ENCODE measurements around the gene PIP5K1B.

Gene PIP5K1B

DNA sequence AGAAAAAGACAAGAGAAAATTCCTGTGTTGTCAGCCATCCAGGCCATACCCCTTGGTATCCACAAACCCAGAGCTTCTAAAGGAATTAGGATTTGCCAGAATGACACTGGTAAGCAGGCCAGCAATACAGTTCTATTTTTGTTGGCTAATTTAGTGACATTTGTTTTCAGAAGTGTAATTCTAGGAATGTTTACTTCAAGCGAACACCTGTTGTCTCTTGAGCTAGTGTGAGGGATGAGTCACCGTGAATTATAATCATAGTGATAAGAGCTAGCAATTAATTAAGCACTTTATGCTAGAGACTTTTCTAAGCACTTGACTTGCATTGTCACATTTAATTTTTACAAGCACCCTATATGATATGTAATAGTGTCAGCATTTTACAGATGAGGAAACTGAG, 209.7 kb downstream of the PIP5K1B start:
- no peak for DNase-seq (ENCODE audit: low read depth)

DNA sequence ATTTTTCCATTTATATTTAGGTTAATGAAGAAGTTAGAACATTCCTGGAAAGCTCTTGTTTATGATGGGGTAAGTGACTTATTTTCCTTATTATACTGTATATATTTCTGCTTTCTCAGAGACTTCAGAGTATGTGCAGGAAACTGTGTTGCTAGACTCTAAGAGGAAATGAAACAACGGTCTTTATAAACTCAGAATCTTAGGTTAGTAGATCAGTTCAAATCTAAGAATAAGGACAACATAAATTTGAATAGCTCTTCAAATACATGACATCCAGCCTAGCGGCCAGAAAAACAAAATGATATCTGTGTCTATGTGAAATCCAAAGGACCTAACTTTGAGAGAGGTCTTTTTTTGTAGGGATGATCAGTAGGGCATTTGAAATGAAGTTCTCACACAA, 214.6 kb downstream of the PIP5K1B start:
- no peak for DNase-seq (ENCODE audit: low read depth)

DNA sequence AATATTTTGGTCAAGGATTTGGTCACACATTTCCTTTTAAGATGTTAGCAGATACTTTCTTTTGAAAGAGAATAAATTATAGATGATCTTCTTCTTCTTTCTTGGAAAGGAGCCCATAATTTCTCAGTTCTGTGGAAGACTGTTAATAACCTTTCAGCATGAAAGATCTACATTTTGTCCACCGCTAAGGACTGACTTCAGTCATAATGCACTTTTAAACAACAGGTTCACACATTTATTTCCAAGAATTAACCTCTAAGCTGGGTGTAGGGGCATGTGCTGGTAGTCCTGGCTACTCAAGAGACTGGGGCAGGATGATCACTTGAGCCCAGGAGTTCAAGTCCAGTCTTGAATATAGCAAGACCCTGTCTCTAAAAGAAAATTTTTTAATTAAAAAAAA, 215.9 kb downstream of the PIP5K1B start:
- DNase-seq (ENCODE audit: low read depth), result no peak

DNA sequence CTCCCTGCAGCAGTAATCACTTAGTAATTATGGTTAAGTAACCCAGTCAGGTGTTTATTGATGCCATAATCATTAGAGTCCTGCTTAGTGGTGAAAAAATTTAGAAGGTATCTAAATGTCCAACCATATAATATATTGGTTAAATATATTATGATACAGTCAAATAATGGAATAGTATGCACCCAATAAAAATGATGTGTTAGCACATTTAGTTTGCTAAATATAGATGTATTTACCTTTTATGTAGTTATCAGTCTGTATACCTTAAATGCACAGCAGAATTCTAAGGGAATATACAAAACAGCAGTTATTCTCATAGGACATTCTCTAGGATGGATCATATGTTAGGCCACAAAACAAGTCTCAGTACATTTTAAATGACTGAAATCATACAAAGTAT, 218.4 kb downstream of the PIP5K1B start:
- no peak for DNase-seq (ENCODE audit: low read depth)

DNA sequence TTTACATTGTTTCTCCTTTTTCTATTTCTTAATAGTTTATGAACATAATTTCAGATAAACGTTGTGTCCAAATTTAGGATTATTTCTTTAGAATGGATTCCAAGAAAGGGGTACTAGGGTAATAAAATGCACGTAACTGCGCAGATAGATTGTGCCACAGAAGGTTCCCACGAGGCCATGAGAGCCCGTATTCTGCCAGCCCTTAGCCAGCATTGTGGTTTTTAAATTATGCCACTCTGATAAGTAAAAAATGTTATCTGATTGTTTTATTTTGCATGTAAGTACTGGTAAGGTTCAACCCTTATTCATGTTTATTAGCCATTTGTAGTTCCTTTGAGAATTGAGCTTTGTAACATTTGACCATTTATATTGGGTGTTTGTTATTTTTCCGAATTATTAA, 220.1 kb downstream of the PIP5K1B start:
- no peak for DNase-seq (ENCODE audit: low read depth)

DNA sequence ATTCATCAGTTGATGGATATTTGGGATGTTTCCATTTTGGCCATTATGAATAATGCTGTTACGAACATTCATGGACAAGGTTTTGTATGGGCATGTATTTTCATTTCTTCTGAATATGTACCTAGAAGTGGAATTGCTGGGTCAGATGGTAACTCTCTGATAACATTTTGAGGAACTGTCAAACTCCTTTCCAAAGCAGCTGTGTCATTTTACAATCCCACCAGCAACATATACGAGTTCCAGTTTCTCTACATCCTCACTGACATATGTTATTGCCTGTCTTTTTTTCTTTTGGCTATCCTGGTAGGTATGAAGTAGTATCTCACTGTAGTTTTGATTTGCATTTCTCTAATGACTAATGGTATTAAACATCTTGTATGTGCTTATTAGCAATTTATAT, 222.1 kb downstream of the PIP5K1B start:
- DNase-seq (ENCODE audit: low read depth), result no peak

DNA sequence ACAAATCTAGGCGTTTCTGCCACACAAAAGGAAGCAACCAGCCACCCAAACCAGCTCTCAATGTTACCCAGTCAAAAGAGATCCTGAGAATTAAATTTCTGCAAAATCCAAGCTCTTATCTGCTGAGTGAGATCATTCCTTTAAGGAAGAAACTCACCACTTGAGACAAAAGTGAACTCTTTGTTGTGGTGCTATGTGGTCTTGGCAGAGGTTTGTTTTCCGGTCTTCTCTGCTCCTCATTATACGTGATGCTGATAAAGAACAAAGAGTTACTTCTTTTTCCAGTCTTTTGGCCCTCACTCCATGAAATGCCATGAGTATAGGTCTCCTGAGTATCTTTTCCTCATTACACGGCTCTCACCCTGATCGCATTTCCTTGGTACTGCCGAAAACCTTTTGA, 226.8 kb downstream of the PIP5K1B start:
- DNase-seq (ENCODE audit: low read depth), result no peak

DNA sequence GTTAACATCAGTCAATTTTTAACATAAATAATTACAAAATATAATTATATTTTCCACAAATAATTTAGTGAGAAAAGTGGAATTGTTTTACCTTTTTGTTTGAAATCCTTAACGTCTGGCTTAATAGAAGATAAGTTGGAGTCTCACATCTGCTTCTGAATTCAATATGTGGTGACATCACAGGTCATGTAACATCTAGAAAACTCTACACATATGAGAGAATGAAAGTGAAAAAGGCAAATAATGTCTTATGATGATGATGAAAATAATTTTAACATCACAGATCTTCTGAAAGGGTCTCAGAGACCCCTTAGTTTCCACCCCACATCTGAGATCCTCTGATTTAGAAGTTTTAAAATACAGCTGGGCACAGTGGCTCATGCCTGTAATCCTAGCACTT, 227.4 kb downstream of the PIP5K1B start:
- DNase-seq (ENCODE audit: low read depth), result no peak

DNA sequence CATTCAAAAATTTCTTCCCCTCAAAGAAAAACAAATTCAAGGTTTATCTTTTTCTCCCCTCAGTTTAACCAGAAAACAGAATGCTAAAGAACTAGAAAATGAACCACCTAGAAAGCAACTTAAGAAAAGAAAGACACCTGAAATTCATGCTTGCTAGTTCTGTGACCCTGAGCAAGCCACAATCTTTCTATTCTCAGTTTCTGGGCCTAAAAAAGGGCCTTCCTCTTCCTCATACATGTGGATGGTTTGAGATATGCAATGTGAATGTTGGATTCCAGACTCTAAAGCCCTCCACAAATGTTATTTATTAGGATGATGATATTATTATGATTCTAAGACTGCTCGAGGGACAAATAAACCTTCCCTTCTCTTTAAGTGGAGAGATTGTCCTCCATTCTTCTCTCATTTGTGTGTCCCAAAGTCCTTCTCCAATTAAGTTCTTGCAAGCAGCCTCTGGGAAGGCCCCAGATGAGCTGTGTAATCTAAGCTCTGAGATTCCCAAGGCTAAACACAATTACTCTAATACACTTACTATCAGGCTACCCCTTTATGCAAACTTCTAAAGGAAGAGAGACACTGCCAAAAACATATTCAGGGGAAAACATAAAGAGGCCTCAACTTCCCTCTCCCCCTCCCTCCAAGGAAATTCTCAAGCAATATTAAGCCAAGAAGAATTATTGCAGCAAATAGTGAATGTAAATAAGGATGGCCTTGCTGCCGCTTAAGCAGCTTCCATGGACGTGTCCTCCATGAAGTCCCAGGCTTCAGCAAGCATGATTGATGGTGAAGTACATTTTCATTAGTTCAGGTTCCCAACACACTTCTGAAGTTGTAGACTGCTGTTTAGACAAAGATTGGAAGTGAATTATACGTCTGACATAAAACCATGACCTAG, 228.6 kb downstream of the PIP5K1B start:
- no peak for DNase-seq (ENCODE audit: low read depth)

DNA sequence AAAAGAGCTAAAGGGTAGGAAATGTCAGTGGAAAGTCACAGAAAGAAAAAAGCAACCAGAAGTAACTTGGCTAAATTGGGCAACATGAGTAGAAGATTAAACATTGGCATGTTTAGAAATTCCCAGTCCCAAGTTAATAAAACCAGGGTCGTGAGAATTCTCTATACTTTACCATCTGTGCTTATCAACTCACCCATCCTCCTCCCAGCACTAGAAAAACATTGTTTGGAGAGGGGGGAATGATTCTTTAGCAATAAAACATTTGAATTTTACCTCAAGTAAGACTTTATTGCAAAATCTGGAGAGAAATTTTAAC, 229.2 kb downstream of the PIP5K1B start:
- DNase-seq (ENCODE audit: low read depth), result no peak

DNA sequence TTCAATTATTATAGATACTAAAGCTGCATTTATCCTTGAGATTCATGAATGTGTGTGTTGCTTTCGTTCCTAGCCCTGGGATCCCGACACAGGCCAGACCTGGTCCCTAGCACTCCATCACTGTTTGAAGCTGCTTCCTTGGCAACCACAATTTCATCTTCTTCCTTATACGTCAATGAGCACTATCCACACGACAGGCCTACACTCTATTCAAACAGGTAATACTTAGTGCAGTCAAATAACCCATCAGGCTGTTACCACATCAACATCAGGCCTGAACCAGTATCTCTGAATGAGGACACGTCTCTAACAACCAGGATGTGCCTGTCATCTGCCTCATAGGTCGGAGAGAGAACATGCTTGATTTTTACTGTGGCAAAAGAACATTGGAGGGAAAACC, 235.5 kb downstream of the PIP5K1B start:
- no peak for DNase-seq (ENCODE audit: low read depth)

DNA sequence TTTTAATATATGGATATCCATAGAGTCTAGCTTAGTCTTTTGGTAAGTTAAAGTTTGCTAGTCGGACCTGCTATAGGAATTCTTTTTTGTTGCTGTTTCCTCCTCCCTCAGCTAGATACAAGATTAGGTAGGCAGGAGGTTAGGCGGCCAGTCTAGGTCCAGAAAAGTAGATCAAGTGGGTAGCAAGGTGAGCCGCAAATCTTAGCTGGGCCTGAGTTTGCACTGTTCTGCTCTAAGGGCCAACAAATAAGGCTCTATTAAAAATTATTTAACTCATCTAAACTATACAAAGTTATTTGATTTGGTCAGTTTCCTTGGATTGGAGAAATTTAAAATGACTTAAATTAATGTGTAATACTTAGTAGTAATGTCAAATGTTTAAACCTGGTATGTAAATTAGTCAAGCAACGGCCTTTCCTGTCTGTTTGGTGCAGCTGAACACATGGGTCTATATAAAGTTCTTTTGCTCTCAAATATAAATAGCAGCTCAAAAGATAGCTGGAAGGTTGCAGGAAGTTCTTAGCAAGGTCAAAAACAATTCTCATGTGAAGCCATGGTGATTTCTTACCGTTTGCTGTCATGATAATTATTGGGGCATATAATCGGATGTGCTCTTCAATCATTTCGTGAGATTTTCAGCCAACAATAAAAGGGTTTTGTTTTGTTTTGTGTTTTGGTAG, 236.9 kb downstream of the PIP5K1B start:
- no peak for DNase-seq (ENCODE audit: low read depth)

DNA sequence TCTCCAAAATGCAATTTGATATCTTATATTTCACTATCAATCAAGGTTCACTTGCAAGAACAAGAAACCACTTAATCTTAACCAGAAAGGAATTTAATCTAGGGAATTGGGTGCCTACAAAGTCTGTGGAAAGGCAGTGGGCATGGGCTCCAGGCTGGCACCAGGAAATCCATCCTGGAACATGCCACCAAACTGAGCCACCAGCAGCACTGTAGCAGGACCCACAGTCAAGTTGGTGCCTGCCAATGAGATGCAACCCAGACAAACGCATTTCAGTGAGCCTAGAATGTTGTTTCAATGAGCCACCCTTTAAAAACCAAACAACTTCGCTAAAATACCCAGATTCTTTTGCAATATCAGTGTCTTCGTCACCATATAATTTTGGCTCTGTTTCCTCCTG, 237.8 kb downstream of the PIP5K1B start:
- no peak for DNase-seq (ENCODE audit: low read depth)

DNA sequence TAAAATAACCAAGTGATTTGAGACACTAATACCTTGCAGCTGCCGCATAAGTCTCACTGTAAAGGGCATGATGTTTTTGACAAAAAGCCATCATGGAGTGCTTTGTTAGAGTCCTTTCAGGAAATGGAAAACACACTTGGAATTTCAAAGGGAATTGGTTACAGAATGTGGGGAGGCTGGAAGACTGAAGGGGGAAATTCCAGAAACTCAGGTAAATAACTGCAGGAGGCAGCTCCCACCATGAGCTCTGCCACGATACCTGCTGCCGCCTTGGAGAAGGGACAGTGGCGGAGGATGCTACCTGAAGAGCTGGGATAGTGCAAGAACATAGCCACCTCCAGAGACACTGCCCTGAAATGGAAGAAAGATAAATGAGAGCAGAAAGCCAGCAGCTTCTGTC, 242.0 kb downstream of the PIP5K1B start:
- no peak for DNase-seq (ENCODE audit: low read depth)

DNA sequence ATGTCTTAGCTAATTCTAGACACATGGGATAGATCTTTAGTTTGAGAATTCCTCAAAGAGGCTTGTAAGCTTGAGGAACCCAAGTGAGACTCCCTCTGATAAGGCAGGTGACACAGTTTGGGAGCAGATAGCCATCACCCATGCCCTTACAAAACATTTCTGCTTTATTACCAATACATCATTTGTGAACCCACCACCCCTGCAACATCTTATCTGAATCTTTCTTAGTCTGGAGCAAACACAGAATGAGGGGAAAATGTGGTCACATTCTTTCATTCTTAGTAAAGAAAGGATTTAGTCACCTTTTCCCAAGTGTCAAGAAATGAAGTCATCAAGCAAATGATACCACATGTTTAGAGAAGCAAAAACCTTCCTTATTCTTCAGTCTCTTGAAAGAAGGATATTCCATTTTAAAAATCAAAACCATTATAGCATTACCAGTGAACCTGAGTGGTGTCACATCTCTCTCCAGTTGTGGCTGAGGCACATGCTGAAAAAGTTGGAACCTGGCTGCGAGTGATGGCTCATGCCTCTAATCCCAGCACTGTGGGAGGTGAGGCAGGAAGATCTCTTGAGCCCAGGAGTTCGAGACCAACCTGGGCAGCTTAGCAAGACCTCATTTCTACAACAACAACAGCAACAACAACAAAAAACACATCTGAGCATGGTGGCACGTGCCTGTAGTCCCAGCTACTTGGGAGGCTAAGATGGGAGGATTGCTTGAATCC, 243.0 kb downstream of the PIP5K1B start:
- no peak for DNase-seq (ENCODE audit: low read depth)

DNA sequence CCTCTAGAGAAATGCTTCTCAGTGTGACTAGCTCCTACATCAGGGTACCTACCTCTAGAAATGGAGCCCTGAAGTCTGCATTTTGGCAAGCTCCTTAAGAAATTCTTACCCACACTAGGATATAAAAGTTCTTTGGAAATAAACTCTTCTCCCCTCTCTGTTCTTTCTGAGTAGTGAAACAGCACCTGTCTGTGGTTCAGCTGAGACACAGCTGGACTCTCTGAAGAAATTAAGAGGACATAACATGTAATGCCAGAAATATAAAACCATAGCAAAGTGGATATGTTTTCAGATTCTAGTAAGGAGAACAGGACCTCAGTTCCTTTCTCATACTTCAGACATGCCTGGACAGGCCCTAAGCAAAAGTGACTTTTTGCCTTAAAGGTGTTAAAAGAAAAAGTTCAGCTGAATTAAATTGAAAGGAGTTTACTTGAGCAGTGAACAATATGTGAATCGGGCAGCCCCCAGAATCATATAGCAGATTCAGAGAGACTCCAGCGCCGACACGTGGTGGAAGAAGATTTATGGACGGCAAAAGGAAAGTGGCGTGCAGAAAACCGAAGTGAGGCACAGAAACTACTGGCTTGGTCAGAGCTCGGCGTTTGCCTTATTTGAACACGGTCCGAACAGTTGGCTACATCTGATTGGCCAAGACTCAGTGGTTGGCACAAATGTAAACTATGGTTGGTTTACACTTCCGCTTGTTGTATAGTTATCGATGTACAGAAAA, 244.4 kb downstream of the PIP5K1B start:
- DNase-seq (ENCODE audit: low read depth), result no peak

DNA sequence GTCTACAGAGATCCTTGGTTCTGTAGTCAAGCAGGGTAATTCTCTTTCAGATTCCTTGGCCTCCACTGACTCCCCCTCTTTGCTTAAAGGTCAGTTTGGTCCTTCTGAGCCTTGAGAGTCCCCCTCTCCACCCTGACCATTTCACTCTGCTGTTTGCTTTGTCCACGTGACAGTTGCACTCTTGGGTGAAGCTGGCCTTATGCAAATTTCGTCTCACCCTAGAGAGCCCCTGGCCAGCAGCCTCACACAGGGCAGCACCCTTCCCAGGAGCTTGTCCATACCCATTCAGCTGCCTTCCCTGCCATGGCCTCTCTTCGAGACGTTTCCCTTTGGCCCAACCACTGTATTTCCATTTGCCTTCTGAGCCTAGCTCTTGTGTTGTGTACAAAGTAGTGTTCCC, 245.1 kb downstream of the PIP5K1B start:
- no peak for DNase-seq (ENCODE audit: low read depth)

DNA sequence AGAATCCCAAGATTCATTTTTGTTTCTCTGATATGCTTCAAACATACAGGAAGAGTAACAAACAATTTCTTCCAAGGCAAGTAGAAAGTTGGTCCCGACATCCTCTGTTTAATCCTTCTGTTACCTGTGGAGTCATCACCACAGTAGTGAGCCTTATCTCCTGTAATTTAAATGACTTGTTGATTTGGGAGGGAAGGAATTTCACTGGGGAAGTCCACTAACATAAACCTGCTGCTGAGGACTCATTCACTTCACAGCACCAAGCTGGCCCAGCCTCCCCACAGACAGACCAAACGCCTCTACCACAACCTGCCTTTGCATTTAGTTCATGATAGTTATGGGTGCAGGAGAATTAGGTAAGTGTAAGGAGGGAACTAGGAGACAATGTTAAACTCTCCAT, 245.6 kb downstream of the PIP5K1B start:
- no peak for DNase-seq (ENCODE audit: low read depth)

DNA sequence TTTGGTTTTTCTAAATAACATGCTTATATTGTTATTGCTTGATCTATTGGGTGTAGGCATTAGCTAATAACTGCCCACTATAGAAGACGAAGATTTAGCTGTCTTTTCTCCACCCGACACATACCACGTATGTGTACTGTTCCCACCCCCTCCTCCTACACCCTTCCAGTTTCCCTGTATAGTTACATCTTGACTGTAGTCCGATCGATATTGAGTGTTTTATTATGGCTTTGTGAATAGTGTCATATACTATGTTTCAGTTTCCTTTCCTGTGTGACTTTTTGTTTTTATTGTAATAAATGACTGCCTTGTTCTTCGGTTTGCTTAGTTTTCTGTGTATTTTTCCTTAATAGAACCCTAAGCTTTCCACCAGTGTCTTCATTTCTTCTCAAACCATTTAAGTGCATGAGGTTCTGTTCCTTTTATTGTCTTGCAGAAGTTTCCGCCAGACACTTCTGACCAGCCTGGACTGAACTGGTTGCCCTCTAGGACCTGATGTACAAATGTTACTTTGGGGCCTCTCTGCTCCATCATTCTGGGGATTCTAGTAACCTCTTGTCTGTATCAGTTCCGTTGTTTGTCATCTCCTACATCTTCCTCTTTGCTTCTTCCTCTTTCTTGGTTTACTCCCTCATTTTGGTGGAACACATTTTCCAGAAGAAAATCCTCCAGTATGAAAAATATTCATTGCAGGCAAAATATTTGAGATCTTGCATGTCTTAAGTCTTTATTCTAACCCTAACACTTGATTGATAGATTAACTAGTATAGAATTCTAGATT, 247.0 kb downstream of the PIP5K1B start:
- no peak for DNase-seq (ENCODE audit: low read depth)

DNA sequence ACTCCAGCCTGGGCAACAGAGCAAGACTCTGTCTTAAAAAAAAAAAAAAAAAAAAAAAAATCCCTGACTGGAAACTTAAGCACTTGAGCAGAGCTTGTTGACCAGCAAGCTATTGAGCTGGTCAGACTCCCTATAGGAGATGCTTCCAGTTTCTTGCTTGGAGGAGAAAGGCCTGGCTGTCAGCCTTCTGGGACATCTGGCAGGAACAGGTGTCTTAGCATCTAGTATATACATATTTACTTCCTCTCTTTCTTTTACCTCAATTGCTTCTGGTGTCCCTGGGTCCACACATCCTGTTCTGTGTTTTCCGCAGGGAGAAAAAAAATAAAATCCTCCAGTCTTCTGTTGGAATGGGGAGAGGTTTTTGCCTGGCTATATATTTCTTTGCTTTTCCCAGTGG, 248.7 kb downstream of the PIP5K1B start:
- DNase-seq (ENCODE audit: low read depth), result no peak

DNA sequence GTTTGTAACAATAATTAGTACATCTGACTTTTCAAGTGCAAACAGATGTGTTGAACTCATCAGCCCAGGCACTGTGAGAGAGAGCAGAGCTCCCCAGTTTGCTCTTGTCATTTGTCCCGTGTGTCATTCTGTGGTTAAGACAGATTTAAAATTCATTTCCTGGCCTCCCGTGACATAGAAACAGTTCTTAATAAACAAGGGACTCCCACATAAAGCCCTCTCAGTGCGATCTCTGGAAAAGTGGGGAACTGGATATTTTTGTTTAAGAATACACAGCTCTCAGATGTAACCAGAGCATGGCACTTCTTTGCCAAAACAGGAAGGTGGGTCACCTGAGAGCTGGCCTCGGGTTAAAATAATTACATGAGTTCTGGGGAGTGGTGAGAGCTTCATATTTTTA, 250.3 kb downstream of the PIP5K1B start:
- DNase-seq (ENCODE audit: low read depth), result no peak

DNA sequence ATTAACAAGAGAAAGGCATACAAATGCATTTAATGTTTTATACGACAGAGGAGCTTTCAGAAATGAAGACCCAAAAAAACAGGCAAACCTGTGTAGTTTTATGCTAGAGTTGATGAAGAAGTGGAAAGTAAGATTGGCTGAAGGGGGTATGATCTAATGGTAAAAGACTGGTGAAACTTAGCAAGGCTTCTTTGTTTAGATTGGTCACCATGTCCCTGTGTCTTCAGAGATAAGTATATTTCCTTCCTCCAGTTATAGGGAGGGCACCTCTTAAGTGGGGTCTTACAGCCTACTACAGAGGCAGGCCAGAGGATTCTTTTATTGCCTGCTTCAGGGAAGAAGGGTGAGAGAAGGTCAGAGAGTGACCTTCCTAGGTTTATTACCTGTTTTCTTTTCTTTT, 252.4 kb downstream of the PIP5K1B start:
- DNase-seq (ENCODE audit: low read depth), result no peak

Data from non-pigmented ciliary epithelial cell (primary cell).